ENCODE data around the gene SLC9A5.

DNA sequence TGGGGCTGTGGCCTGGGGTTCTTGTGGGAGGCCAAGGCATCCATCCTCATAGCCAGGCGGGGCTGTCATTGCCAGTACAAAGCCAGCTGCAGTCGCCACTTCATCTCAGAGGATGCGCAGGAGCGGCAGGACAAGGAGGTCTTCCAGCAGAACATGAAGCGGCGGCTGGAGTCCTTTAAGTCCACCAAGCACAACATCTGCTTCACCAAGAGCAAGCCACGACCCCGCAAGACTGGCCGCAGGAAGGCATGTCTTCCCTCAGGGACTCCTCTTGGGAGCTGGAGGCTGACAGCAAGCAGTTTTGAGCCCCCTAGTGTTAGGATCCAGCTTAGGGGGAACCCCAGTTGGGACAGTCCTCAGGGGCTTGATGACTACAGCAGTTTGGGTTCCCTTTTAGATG, 15.5 kb downstream of the SLC9A5 start:
- TF ChIP-seq CEBPB (IDR thresholded peaks at IDR 0.05; ENCODE audit: low read depth): no peak
- TF ChIP-seq TCF7L2 (IDR thresholded peaks at IDR 0.05; ENCODE audit: borderline replicate concordance, extremely low read depth, insufficient read depth, insufficient read length): no peak
- TF ChIP-seq SP1 (IDR thresholded peaks at IDR 0.05; ENCODE audit: low read depth): no peak
- TF ChIP-seq, protein P1, sequence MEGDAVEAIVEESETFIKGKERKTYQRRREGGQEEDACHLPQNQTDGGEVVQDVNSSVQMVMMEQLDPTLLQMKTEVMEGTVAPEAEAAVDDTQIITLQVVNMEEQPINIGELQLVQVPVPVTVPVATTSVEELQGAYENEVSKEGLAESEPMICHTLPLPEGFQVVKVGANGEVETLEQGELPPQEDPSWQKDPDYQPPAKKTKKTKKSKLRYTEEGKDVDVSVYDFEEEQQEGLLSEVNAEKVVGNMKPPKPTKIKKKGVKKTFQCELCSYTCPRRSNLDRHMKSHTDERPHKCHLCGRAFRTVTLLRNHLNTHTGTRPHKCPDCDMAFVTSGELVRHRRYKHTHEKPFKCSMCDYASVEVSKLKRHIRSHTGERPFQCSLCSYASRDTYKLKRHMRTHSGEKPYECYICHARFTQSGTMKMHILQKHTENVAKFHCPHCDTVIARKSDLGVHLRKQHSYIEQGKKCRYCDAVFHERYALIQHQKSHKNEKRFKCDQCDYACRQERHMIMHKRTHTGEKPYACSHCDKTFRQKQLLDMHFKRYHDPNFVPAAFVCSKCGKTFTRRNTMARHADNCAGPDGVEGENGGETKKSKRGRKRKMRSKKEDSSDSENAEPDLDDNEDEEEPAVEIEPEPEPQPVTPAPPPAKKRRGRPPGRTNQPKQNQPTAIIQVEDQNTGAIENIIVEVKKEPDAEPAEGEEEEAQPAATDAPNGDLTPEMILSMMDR (IDR thresholded peaks at IDR 0.05 in 2 of 3, conservative IDR thresholded peaks at IDR 0.05 in 1 of 3; ENCODE audit: borderline replicate concordance in 1 of 3, insufficient read depth in 1 of 3, low read depth in 2 of 3, low read length in 2 of 3): peak in 2 of 3 experiments; percentile 22 to 28; a peak in 3 of 6 replicates
- no peak for TF ChIP-seq POLR2A (IDR thresholded peaks at IDR 0.05; ENCODE audit: borderline replicate concordance, extremely low read depth, insufficient read depth, insufficient read length)
- TF ChIP-seq POLR2AphosphoS5 (IDR thresholded peaks at IDR 0.05; ENCODE audit: low read depth, low read length): no peak
- TF ChIP-seq CBX3 (IDR thresholded peaks at IDR 0.05; ENCODE audit: low read depth): no peak
- TF ChIP-seq, protein P2, sequence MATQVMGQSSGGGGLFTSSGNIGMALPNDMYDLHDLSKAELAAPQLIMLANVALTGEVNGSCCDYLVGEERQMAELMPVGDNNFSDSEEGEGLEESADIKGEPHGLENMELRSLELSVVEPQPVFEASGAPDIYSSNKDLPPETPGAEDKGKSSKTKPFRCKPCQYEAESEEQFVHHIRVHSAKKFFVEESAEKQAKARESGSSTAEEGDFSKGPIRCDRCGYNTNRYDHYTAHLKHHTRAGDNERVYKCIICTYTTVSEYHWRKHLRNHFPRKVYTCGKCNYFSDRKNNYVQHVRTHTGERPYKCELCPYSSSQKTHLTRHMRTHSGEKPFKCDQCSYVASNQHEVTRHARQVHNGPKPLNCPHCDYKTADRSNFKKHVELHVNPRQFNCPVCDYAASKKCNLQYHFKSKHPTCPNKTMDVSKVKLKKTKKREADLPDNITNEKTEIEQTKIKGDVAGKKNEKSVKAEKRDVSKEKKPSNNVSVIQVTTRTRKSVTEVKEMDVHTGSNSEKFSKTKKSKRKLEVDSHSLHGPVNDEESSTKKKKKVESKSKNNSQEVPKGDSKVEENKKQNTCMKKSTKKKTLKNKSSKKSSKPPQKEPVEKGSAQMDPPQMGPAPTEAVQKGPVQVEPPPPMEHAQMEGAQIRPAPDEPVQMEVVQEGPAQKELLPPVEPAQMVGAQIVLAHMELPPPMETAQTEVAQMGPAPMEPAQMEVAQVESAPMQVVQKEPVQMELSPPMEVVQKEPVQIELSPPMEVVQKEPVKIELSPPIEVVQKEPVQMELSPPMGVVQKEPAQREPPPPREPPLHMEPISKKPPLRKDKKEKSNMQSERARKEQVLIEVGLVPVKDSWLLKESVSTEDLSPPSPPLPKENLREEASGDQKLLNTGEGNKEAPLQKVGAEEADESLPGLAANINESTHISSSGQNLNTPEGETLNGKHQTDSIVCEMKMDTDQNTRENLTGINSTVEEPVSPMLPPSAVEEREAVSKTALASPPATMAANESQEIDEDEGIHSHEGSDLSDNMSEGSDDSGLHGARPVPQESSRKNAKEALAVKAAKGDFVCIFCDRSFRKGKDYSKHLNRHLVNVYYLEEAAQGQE (IDR thresholded peaks at IDR 0.05; ENCODE audit: low read depth): no peak
- TF ChIP-seq EZH2 (IDR thresholded peaks at IDR 0.05): no peak
- no peak for TF ChIP-seq ZFX (IDR thresholded peaks at IDR 0.05)
- TF ChIP-seq SIN3A (IDR thresholded peaks at IDR 0.05; ENCODE audit: low read depth): no peak

All from HCT116 (cell line).